GM18861 (cell line): ENCODE data around the gene KCNH1.
A peak's percentile ranks its signal among the peaks of the same experiment; 100 is the strongest.

Experiments used
- ATAC-seq: cut with Tn5 transposase; IDR thresholded peaks from one replicate; pipeline ENCODE4 v1.9.1; 2021; ENCODE audit not compliant: unreplicated experiment

Gene KCNH1

DNA sequence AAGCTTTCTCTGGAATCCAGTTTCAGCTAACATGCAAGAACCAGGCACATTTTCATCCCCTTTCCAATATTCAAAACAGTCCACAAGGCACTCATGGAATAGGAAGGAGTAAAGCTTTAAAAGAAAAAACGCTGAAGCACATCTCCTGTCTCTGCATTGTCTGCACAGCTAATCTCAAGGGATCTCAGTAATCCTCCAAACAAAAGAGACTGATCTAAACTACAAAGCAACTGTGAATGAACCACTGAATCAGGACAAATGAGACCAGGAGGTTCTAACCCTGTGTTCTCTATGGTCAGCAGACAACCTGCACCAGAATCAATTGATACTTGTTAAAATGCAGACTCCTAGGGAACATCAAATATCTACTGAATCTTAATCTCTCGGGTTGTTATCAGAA is 406.2 kb downstream of the KCNH1 start:
- ATAC-seq, result no peak

DNA sequence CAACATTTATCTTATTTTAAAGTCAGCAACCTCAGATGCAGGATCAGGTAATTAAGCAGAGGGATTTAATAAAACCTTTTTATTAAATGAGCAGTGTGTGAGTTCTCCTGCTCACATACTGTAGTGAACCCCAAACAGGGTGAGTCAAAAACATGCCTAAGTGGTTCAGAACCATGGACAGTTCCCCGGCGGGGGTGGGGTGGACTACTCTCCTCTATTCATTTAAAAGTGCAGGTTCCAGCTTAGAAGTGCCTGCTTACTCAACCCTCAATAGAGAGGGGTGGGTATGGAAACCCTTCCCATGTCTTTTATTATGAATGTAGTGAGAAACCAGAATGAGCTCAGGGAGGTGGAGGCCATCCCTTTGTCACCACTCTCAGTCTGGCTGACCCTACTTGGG is 407.3 kb downstream of the KCNH1 start:
- ATAC-seq, result no peak

- no peak for ATAC-seq
Observed at GRCh38 chr1:210724768-210725167, 409.2 kb downstream of the KCNH1 start.

DNA sequence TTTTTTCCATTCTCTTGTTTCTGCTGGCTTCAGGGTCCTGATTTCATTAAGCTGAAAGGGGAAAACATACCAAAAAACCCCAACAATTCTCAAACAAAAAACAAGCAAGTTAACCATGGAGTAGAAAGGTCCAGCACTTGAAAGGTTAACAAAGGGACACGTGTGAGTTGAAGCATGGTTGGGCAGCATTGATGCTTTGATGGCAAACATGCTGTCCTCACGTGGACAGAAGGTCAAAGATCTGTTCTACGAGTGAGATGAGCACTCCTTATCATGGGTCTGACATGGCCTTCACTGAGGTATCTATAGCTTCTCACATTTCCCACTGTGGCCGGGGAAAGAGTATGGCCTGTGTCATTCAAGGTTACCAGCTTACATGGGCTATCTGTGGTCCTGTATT is 410.3 kb downstream of the KCNH1 start:
- ATAC-seq, result no peak

DNA sequence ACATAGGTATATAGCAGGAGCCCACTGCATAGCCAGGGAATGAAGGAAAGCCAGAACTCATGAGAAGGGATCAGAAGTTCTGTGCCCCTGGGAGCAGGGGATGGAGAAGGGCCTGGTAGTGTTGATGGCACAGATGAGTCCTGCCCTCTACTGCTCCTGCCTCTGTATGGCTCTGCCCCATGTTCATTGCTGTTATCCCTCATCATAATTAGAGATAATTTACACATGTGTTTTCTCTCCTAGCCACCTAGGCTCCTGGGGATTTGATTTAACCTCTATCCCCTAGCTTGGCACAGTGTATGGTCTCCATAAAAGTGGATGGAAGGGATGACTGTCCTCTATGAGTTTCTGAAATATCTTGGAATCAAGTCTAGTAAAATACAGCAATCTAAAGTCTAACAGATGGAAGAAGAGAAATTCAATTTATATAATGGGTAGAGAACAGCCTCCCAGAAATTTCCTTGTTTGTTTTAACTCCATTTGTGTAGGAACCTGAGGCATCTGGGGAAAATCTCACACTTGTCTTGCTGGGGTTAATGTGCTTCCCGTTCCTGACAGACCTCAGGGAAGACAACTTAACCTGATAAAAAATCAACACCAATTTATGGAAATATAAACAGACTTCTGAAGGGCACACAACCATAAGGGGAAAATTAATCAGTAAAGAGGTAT is 411.4 kb downstream of the KCNH1 start:
- ATAC-seq, result no peak

GRCh38 chr1:210715072-210715471 is 418.9 kb downstream of the KCNH1 start:
- ATAC-seq, result no peak

DNA sequence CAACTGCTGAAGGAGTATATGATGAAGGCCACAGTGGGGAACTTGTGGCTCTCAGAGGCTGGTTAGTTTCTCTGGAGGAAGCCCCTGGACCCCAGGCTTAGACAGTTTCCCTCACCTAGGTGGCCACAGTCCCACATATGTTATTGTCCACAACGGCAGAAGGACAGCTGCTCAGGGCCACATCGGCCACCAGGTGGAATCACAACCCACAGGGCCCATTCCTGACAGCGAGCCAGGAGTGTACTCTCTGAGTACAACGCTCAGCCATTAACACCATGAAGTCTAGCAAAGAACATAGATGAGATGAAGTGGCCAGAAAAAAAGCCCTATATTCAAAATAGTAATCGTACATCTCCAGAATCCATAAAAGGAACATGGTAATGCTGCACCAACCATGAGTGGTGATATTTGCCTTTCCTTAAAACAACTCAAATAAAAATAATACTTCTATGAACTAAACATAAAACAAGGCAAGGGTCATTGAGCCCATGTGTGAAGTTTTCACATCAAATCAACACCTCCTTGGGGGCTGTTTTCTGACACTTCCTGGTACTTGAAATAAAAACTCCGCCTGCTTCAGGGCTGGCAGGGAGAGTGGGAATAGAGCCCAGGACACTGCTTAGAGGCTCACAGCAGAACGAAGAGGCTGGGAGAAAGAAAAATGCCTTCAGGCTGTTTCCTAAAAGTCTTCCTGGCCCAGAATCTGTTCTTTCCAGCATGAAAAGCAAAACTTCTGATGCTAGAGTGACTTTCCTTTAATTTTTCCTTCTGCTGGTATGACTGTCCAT is 421.9 kb downstream of the KCNH1 start:
- no peak for ATAC-seq

GRCh38 chr1:210709701-210710100 is 424.2 kb downstream of the KCNH1 start:
- no peak for ATAC-seq

DNA sequence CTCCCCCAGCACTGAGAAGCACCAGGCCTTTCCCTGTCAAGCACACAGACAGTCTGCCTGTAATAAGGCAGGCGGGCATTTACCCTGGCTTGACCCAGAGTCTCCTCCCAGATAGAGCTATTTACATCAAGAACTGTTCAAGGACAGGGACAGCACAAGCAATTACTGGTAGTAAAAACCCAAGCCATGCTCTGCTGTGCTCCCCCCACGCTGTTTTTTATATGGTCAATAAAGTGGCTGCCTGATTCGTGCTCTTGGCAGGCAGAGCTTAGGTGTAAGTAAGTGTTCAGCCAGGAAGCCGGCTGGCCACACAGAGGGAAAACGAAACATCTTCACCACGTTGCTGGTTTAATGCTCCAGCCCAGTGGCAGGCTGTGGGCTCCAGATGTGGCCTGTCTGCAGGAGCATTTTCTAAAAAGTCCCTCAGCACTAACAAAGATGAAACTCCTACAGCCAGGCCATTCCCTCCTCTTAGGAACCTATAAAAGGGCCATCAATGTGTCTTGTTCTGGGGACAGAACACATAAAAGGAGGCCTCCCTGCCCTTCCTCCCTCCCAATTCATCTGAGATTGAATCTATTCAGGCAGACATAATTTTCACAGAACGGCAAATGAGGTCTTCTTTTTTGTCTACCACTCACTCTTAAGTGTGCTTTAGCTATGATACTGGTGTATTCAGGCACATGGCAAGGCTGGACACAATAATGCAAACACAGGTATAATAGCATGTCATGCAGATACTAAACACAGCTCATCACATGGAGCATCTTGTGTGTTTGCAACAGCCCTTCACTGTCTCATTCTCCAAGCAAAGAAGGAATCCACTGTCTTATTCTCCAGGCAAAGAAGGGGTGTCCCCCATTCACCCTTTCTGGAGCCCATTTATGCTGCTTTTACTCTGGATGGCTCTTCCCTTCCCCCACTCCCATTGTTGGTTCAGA is 426.4 kb downstream of the KCNH1 start:
- no peak for ATAC-seq

DNA sequence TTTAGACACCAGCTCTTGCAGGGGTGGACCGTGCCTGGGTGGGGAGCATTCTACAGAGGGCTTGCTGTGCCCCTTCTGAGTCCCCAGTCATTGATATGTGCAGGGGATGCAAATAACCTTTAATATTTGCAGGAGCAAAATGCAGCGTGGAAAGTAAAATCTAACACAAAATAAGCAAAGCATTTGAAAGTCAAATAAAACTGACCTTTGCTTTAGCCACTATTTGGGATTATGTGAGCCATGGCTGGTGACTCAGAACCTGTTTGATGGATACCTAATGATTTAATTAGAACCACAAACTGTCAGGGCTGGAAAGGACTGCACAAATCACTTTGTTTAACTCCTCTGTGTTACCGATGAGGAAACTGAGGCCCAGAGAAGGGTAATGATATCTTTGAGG is 427.7 kb downstream of the KCNH1 start:
- ATAC-seq, result no peak

DNA sequence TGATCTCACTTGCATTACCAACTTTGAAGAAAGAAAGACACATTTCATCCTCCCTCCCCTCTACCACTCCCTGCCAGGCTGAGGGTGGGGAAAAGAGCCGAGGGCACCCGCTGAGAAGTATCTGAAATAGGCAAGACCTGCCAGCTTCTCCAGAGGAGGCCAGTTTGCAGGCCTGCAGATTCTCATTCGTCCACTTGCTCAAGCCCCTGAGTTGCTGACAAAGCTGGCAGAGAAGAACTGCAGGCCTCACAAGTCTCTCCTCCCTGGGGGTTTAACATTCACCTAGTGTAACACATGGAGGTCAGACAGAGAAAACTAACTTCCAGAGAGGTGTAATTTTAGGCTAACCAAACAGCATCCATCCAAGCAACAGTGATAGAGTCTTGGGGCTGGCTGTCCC is 428.9 kb downstream of the KCNH1 start:
- ATAC-seq, result no peak

DNA sequence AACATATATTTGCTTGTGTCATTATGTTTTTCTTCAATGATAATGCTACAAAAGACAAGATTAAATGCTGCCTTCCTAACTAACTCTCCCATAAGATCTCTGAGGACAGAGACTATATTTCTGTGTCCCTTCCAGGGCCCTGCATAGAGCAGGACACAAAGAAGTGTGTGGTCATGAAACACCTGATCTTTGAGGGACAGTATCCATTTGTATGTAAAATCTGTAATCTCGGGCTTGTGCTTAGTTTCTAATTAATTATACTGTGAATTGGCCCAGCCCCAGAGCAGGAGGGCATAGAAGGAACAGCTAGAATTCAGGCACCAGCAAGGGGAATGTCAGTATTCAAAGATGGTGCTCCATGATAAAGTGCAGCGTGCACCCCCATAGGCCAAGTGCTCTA is 430.4 kb downstream of the KCNH1 start:
- no peak for ATAC-seq

DNA sequence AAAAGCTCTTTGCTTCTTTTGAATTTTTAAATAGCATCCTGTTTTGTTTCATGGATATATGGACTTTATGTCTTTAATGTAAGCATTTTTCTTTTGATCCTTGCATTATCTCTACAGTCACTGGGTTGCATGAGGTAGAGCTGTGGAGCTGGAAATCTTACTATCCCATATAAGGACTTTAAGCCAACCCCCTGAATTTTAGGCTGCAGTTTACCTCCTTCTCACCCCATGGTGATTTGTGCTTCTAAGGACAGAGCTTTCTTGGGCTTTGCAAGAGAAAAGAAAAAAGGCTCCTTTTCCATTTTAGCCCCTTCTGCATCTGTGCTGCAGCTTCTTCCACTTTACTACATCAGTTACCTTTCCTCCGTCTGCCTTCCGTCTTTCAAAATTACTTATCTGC is 431.4 kb downstream of the KCNH1 start:
- ATAC-seq, result no peak

- no peak for ATAC-seq
Observed at GRCh38 chr1:210700511-210700910, 433.4 kb downstream of the KCNH1 start.

- ATAC-seq, result no peak
Observed at GRCh38 chr1:210700083-210700482, 433.9 kb downstream of the KCNH1 start.

DNA sequence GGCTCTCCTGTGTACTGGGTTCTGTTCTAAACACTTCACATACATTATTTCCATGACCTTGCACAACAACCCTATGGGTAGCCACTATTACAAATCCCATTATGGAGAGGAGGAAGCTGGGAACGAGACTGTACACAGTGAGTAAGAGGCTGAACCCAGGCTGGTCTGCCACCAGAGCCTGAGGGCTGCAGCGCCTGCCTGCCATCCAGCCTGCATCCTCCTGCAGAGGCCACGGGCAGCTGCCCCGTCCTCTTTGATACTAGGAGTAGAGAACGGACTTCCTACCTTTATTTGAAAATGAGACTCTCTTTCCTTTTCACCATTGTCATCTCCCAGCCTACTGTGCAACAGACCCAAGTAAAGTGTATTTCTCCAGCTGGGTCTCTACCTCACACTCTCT is 435.3 kb downstream of the KCNH1 start:
- no peak for ATAC-seq

DNA sequence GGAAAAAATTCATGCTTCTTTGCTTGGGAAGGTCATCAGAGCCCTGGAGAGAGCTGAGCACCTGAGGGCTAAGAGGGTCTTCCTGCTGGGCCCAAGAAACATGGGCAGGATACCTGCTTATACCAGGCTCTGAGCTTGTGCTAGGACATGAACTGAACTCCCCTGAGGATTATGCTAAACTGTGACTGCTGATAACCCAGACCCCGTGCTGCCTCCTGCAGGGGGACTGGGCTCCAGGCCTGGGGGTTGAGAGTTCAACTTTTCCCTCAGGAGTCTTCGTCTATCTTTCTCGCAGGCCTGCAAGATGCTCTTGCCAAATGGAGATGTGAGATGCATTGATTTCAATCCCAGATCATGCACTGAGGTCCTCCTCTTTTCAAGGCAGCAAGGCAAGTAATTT is 436.8 kb downstream of the KCNH1 start:
- ATAC-seq, result no peak

DNA sequence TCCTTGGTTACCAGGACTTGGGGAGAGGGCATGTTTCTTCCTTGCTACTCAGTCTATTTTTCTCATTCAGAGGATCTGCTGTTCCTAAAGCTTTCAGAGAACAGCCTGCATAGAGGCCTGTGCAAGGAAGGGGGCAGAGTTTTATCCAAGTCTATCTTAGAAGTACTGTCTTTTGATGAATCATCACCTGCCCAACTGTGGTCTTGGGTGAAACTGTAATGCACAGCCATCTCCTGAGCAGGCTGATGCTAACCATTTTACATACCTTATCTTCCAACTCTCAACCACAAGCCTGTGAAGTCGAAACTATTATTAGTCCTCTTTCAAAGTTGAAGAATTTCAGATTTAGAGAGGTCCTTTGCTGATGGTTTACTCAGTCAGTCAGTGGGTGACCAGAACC is 437.2 kb downstream of the KCNH1 start:
- peak; percentile 97 for ATAC-seq

DNA sequence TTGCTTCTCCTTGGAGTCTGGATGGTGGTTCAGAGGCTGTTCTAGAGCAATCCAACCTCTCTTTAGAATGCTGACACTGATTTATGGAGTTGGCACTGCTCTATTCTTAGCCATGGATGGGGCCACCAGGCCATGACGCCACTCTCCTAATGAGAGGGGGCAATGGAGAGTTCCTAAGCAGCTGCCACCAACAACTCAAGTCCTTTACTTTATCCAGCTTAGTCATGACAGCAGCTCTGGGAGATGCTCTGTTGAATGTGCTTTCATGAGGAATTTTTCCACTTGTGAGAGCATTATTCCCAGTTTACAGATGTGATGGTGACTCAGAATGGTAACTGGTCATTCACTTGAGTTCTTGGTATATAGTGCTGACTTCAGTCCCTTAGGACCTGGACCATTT is 438.9 kb downstream of the KCNH1 start:
- ATAC-seq, result no peak

DNA sequence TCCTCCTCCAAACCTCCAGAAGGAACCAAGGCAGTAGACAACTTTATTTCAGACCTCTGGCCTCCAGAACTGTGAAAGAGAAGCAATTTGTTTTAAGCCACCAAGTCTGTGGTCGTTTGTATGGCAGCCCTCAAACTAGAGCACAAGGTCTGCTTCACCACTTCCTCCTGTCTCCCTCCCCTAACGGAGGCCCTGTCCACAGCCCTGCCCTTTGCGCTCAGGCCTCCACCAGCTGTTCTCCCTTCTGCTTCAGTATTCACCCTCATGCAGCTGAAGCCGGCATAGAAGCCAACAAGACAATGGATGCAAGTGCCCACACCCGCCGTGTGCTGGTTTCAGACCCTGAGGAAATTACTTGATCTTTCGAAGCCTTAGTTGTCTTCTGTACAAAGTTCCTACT is 441.2 kb downstream of the KCNH1 start:
- no peak for ATAC-seq

DNA sequence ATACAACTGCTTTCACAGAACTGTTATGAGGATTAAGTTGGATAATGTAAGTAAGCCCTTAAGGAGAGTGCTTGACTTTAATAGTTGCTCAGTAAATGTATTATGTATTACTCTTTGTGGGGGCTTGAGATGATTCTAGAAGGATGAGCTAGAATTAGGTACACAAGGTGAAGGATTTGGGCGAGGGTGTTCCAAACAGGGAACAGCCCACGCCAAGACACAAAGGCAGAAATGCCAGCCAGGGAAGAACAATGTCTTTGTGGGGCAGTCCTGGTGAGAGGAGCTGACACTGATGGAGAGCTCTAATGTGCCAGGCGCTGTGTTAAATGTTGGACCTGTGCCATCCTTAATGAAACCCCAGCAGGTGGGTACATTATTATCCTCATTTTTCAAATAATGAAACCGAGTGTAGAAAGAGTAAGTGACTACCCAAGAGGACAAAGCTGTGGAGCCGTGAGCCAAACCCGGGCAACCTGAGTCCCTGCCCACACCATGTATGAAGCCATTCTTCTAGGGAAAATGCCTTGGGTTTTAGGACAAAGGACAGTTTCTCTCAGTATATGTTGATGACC is 442.8 kb downstream of the KCNH1 start:
- ATAC-seq, result no peak
